ENCODE results near the gene GPR4.

Gene GPR4

GRCh38 chr19:45601115-45601514 is 897 bp downstream of the GPR4 start:
- Histone ChIP-seq H3K9me3 (ENCODE audit: control insufficient read depth, low read length) (no peaks in the 10 kb centered on the region), H3K4me1 (ENCODE audit: control insufficient read depth, insufficient read depth, low read length, poor library complexity, severe bottlenecking) (peaks cover 8% of the 10 kb centered on the region), H3K36me3 (ENCODE audit: control insufficient read depth, insufficient read depth, low read length) (no peaks in the 10 kb centered on the region), H3K27me3 (replicated peaks; ENCODE audit: control insufficient read depth, insufficient read depth, low read length, poor library complexity, severe bottlenecking) (peaks cover 58% of the 10 kb centered on the region), H3K27ac (ENCODE audit: insufficient read depth, low read length, poor library complexity, severe bottlenecking) (no peak overlapping the region), H3K4me3 (ENCODE audit: insufficient read depth, low read depth, low read length, poor library complexity, severe bottlenecking) (no peak overlapping the region)
- DNase-seq = no peak

GRCh38 chr19:45600340-45600885 is 1.6 kb downstream of the GPR4 start:
- H3K36me3 ChIP-seq (ENCODE audit: control insufficient read depth, insufficient read depth, low read length) = no peaks in the 10 kb centered on the region
- peaks cover 8% of the 10 kb centered on the region for H3K4me1 ChIP-seq (ENCODE audit: control insufficient read depth, insufficient read depth, low read length, poor library complexity, severe bottlenecking)
- no peak overlapping the region for H3K4me3 ChIP-seq (ENCODE audit: insufficient read depth, low read depth, low read length, poor library complexity, severe bottlenecking)
- no peak overlapping the region for H3K27ac ChIP-seq (ENCODE audit: insufficient read depth, low read length, poor library complexity, severe bottlenecking)
- H3K9me3 ChIP-seq (ENCODE audit: control insufficient read depth, low read length) = no peaks in the 10 kb centered on the region
- H3K27me3 ChIP-seq (replicated peaks; ENCODE audit: control insufficient read depth, insufficient read depth, low read length, poor library complexity, severe bottlenecking) = peaks cover 58% of the 10 kb centered on the region
- no peak for DNase-seq

GRCh38 chr19:45599286-45599685 is 2.7 kb downstream of the GPR4 start:
- peaks cover 58% of the 10 kb centered on the region for H3K27me3 ChIP-seq (replicated peaks; ENCODE audit: control insufficient read depth, insufficient read depth, low read length, poor library complexity, severe bottlenecking)
- no peak overlapping the region for H3K4me3 ChIP-seq (ENCODE audit: insufficient read depth, low read depth, low read length, poor library complexity, severe bottlenecking)
- no peaks in the 10 kb centered on the region for H3K9me3 ChIP-seq (ENCODE audit: control insufficient read depth, low read length)
- H3K36me3 ChIP-seq (ENCODE audit: control insufficient read depth, insufficient read depth, low read length) = no peaks in the 10 kb centered on the region
- H3K4me1 ChIP-seq (ENCODE audit: control insufficient read depth, insufficient read depth, low read length, poor library complexity, severe bottlenecking) = peaks cover 8% of the 10 kb centered on the region
- H3K27ac ChIP-seq (ENCODE audit: insufficient read depth, low read length, poor library complexity, severe bottlenecking) = no peak overlapping the region
- no peak for DNase-seq

GRCh38 chr19:45598267-45599001 is 3.6 kb downstream of the GPR4 start:
- Histone ChIP-seq H3K27ac (ENCODE audit: insufficient read depth, low read length, poor library complexity, severe bottlenecking) (no peak overlapping the region), H3K9me3 (ENCODE audit: control insufficient read depth, low read length) (no peaks in the 10 kb centered on the region), H3K4me3 (ENCODE audit: insufficient read depth, low read depth, low read length, poor library complexity, severe bottlenecking) (no peak overlapping the region), H3K27me3 (replicated peaks; ENCODE audit: control insufficient read depth, insufficient read depth, low read length, poor library complexity, severe bottlenecking) (peaks cover 58% of the 10 kb centered on the region), H3K4me1 (ENCODE audit: control insufficient read depth, insufficient read depth, low read length, poor library complexity, severe bottlenecking) (peaks cover 8% of the 10 kb centered on the region), H3K36me3 (ENCODE audit: control insufficient read depth, insufficient read depth, low read length) (no peaks in the 10 kb centered on the region)
- DNase-seq = no peak

GRCh38 chr19:45597425-45598111 is 4.4 kb downstream of the GPR4 start:
- Histone ChIP-seq H3K9me3 (ENCODE audit: control insufficient read depth, low read length) (no peaks in the 10 kb centered on the region), H3K36me3 (ENCODE audit: control insufficient read depth, insufficient read depth, low read length) (no peaks in the 10 kb centered on the region), H3K4me3 (ENCODE audit: insufficient read depth, low read depth, low read length, poor library complexity, severe bottlenecking) (no peak overlapping the region), H3K27ac (ENCODE audit: insufficient read depth, low read length, poor library complexity, severe bottlenecking) (no peak overlapping the region), H3K27me3 (replicated peaks; ENCODE audit: control insufficient read depth, insufficient read depth, low read length, poor library complexity, severe bottlenecking) (peaks cover 51% of the 10 kb centered on the region), H3K4me1 (ENCODE audit: control insufficient read depth, insufficient read depth, low read length, poor library complexity, severe bottlenecking) (peaks cover 8% of the 10 kb centered on the region)
- no peak for DNase-seq

GRCh38 chr19:45595814-45596213 is 6.2 kb downstream of the GPR4 start:
- Histone ChIP-seq H3K4me3 (ENCODE audit: insufficient read depth, low read depth, low read length, poor library complexity, severe bottlenecking) (no peak overlapping the region), H3K27me3 (replicated peaks; ENCODE audit: control insufficient read depth, insufficient read depth, low read length, poor library complexity, severe bottlenecking) (peaks cover 34% of the 10 kb centered on the region), H3K36me3 (ENCODE audit: control insufficient read depth, insufficient read depth, low read length) (no peaks in the 10 kb centered on the region), H3K9me3 (ENCODE audit: control insufficient read depth, low read length) (no peaks in the 10 kb centered on the region), H3K4me1 (ENCODE audit: control insufficient read depth, insufficient read depth, low read length, poor library complexity, severe bottlenecking) (peaks cover 8% of the 10 kb centered on the region), H3K27ac (ENCODE audit: insufficient read depth, low read length, poor library complexity, severe bottlenecking) (no peak overlapping the region)
- no peak for DNase-seq

GRCh38 chr19:45593520-45593919 is 8.5 kb downstream of the GPR4 start:
- no peak overlapping the region for H3K4me3 ChIP-seq (ENCODE audit: insufficient read depth, low read depth, low read length, poor library complexity, severe bottlenecking)
- peaks cover 7% of the 10 kb centered on the region for H3K4me1 ChIP-seq (ENCODE audit: control insufficient read depth, insufficient read depth, low read length, poor library complexity, severe bottlenecking)
- peaks cover 13% of the 10 kb centered on the region for H3K27me3 ChIP-seq (replicated peaks; ENCODE audit: control insufficient read depth, insufficient read depth, low read length, poor library complexity, severe bottlenecking)
- no peaks in the 10 kb centered on the region for H3K9me3 ChIP-seq (ENCODE audit: control insufficient read depth, low read length)
- DNase-seq = no peak
- no peaks in the 10 kb centered on the region for H3K36me3 ChIP-seq (ENCODE audit: control insufficient read depth, insufficient read depth, low read length)
- no peak overlapping the region for H3K27ac ChIP-seq (ENCODE audit: insufficient read depth, low read length, poor library complexity, severe bottlenecking)

GRCh38 chr19:45592366-45592765 is 9.6 kb downstream of the GPR4 start:
- no peaks in the 10 kb centered on the region for H3K4me1 ChIP-seq (ENCODE audit: control insufficient read depth, insufficient read depth, low read length, poor library complexity, severe bottlenecking)
- H3K27me3 ChIP-seq (replicated peaks; ENCODE audit: control insufficient read depth, insufficient read depth, low read length, poor library complexity, severe bottlenecking) = peaks cover 3% of the 10 kb centered on the region
- no peaks in the 10 kb centered on the region for H3K9me3 ChIP-seq (ENCODE audit: control insufficient read depth, low read length)
- H3K4me3 ChIP-seq (ENCODE audit: insufficient read depth, low read depth, low read length, poor library complexity, severe bottlenecking) = no peak overlapping the region
- no peaks in the 10 kb centered on the region for H3K36me3 ChIP-seq (ENCODE audit: control insufficient read depth, insufficient read depth, low read length)
- DNase-seq = no peak
- H3K27ac ChIP-seq (ENCODE audit: insufficient read depth, low read length, poor library complexity, severe bottlenecking) = no peak overlapping the region

- peaks cover 3% of the 10 kb centered on the region for H3K27me3 ChIP-seq (replicated peaks; ENCODE audit: control insufficient read depth, insufficient read depth, low read length, poor library complexity, severe bottlenecking)
Measured at GRCh38 chr19:45591638-45592005, 10.4 kb downstream of the GPR4 start.

GRCh38 chr19:45591004-45591637 is 10.9 kb downstream of the GPR4 start:
- DNase-seq = no peak
- Histone ChIP-seq H3K4me3 (ENCODE audit: insufficient read depth, low read depth, low read length, poor library complexity, severe bottlenecking) (no peak overlapping the region), H3K36me3 (ENCODE audit: control insufficient read depth, insufficient read depth, low read length) (no peaks in the 10 kb centered on the region), H3K27me3 (replicated peaks; ENCODE audit: control insufficient read depth, insufficient read depth, low read length, poor library complexity, severe bottlenecking) (no peaks in the 10 kb centered on the region), H3K27ac (ENCODE audit: insufficient read depth, low read length, poor library complexity, severe bottlenecking) (no peak overlapping the region), H3K9me3 (ENCODE audit: control insufficient read depth, low read length) (no peaks in the 10 kb centered on the region), H3K4me1 (ENCODE audit: control insufficient read depth, insufficient read depth, low read length, poor library complexity, severe bottlenecking) (no peaks in the 10 kb centered on the region)

More at GRCh38 chr19:45591638-45592005, 10.4 kb downstream of the GPR4 start:
- DNase-seq = no peak
- Histone ChIP-seq H3K9me3 (ENCODE audit: control insufficient read depth, low read length) (no peaks in the 10 kb centered on the region), H3K36me3 (ENCODE audit: control insufficient read depth, insufficient read depth, low read length) (no peaks in the 10 kb centered on the region), H3K4me3 (ENCODE audit: insufficient read depth, low read depth, low read length, poor library complexity, severe bottlenecking) (no peak overlapping the region), H3K4me1 (ENCODE audit: control insufficient read depth, insufficient read depth, low read length, poor library complexity, severe bottlenecking) (no peaks in the 10 kb centered on the region), H3K27ac (ENCODE audit: insufficient read depth, low read length, poor library complexity, severe bottlenecking) (no peak overlapping the region)
